HG03342 (cell line): ENCODE data around the gene HSPA12A.

Experiments used
- ATAC-seq: cut with Tn5 transposase; IDR thresholded peaks from one replicate; pipeline ENCODE4 v1.9.1; 2021; ENCODE audit warnings: mild to moderate bottlenecking, moderate library complexity; ENCODE audit not compliant: unreplicated experiment

Gene HSPA12A

GRCh38 chr10:116633216-116633600 lies 109.2 kb downstream of the HSPA12A start:
- no peak for ATAC-seq

GRCh38 chr10:116632596-116633215 lies 109.7 kb downstream of the HSPA12A start:
- no peak for ATAC-seq

- no peak for ATAC-seq
Measured at GRCh38 chr10:116631871-116632295, 110.5 kb downstream of the HSPA12A start.

- ATAC-seq = no peak
Measured at GRCh38 chr10:116630020-116630419, 112.3 kb downstream of the HSPA12A start.

GRCh38 chr10:116629340-116629739 lies 113.0 kb downstream of the HSPA12A start:
- ATAC-seq = no peak

GRCh38 chr10:116627386-116627933 lies 114.9 kb downstream of the HSPA12A start:
- ATAC-seq = no peak

GRCh38 chr10:116626815-116627214 lies 115.6 kb downstream of the HSPA12A start:
- ATAC-seq = no peak

GRCh38 chr10:116625845-116626244 lies 116.5 kb downstream of the HSPA12A start:
- ATAC-seq = no peak

- ATAC-seq = no peak
Measured at GRCh38 chr10:116621934-116622655, 120.3 kb downstream of the HSPA12A start.

- ATAC-seq = no peak
Measured at GRCh38 chr10:116621476-116621875, 120.9 kb downstream of the HSPA12A start.
